WTC11 (cell line): ENCODE data around the gene AOC1. TPM values are rescaled to one million over a fixed set of nuclear protein-coding genes. Genes with fewer than 3 reads are reported as not detected.

ENCODE experiments used
- ATAC-seq: fragments of 200-7000 bp; cut with Tn5 transposase; 2 replicates; pipeline ENCODE4 v1.10.0; 2021; ENCODE audit warnings: mild to moderate bottlenecking, moderate library complexity
- CTCF ChIA-PET: fragments of 300-600 bp; sonication (Branson Sonifier 250); formaldehyde crosslinking; loops from one replicate; lab custom pipeline; 2021; ENCODE audit warnings: antibody characterized with exemption; lab: Charles Lee
- POLR2A ChIA-PET: fragments of 350-600 bp; sonication (Branson Sonifier 250); formaldehyde crosslinking; loops from one replicate; lab custom pipeline; 2021; ENCODE audit warnings: antibody characterized with exemption; lab: Charles Lee
- DNase-seq: peaks from one replicate; pipeline ENCODE4 v3.0.0; 2021; ENCODE audit warnings: low spot score
- H3K27ac Mint-ChIP-seq: 2 replicates; pipeline ENCODE4 v1.8.0; 2021; ENCODE audit warnings: mixed read lengths
- H3K27me3 Mint-ChIP-seq: 2 replicates; pipeline ENCODE4 v1.8.0; 2021; ENCODE audit warnings: low read depth, mild to moderate bottlenecking, moderate library complexity, mixed read lengths
- H3K36me3 Mint-ChIP-seq: 2 replicates; pipeline ENCODE4 v1.8.0; 2021; ENCODE audit warnings: mixed read lengths
- H3K4me1 Mint-ChIP-seq: 2 replicates; pipeline ENCODE4 v1.8.0; 2022; ENCODE audit warnings: mixed read lengths
- H3K4me3 Mint-ChIP-seq: 2 replicates; pipeline ENCODE4 v1.8.0; 2021; ENCODE audit warnings: mild to moderate bottlenecking, moderate library complexity, mixed read lengths
- H3K9me3 Mint-ChIP-seq: 2 replicates; pipeline ENCODE4 v1.8.0; 2021; ENCODE audit warnings: mixed read lengths
- ATF1 ChIP-seq: sonication (generic); formaldehyde crosslinking; IDR thresholded peaks from 2 replicates; pipeline ENCODE4 v1.8.1; 2023; ENCODE audit warnings: mild to moderate bottlenecking, moderate library complexity, missing genetic modification reagents
- CREB1 ChIP-seq: sonication (generic); formaldehyde crosslinking; IDR thresholded peaks from 2 replicates; pipeline ENCODE4 v1.8.0; 2023; ENCODE audit warnings: mild to moderate bottlenecking, missing genetic modification reagents
- ELF4 ChIP-seq: sonication (generic); formaldehyde crosslinking; IDR thresholded peaks from 2 replicates; pipeline ENCODE4 v1.8.1; 2022; ENCODE audit warnings: low read depth, mild to moderate bottlenecking, moderate library complexity, missing genetic modification reagents
- EMX1 ChIP-seq: fragments of 250-450 bp; sonication (Bioruptor Pico); IDR thresholded peaks from 2 replicates; pipeline ENCODE4 v1.8.0; 2021; ENCODE audit warnings: mild to moderate bottlenecking
- ETV6 ChIP-seq: sonication (generic); formaldehyde crosslinking; IDR thresholded peaks from 2 replicates; pipeline ENCODE4 v1.8.1; 2022; ENCODE audit warnings: mild to moderate bottlenecking, missing genetic modification reagents
- FOXJ3 ChIP-seq: sonication (generic); formaldehyde crosslinking; IDR thresholded peaks from 2 replicates; pipeline ENCODE4 v1.9.0; 2021; ENCODE audit warnings: missing genetic modification reagents, mild to moderate bottlenecking, borderline replicate concordance
- GABPB1 ChIP-seq: sonication (generic); formaldehyde crosslinking; IDR thresholded peaks from 2 replicates; pipeline ENCODE4 v1.8.1; 2023; ENCODE audit warnings: mild to moderate bottlenecking, missing genetic modification reagents
- HMGA2 ChIP-seq: fragments of 250-450 bp; sonication (Bioruptor Pico); IDR thresholded peaks from 2 replicates; pipeline ENCODE4 v1.4.0; 2021; ENCODE audit warnings: mild to moderate bottlenecking, moderate library complexity
- JUN ChIP-seq: sonication (generic); formaldehyde crosslinking; IDR thresholded peaks from 2 replicates; pipeline ENCODE4 v1.8.0; 2023; ENCODE audit warnings: mild to moderate bottlenecking, missing genetic modification reagents
- MXD4 ChIP-seq: fragments of 250-450 bp; sonication (Bioruptor Pico); IDR thresholded peaks from 2 replicates; pipeline ENCODE4 v1.8.0; 2021; ENCODE audit warnings: mild to moderate bottlenecking, moderate library complexity, borderline replicate concordance
- NR1H2 ChIP-seq: sonication (generic); formaldehyde crosslinking; IDR thresholded peaks from 2 replicates; pipeline ENCODE4 v1.9.0; 2021; ENCODE audit warnings: mild to moderate bottlenecking, moderate library complexity, missing genetic modification reagents
- NR3C1 ChIP-seq: sonication (generic); formaldehyde crosslinking; conservative IDR thresholded peaks from 2 replicates; pipeline ENCODE4 v1.8.1; 2023; ENCODE audit warnings: low read depth, mild to moderate bottlenecking, missing genetic modification reagents
- TEAD4 ChIP-seq: sonication (generic); formaldehyde crosslinking; IDR thresholded peaks from 2 replicates; pipeline ENCODE4 v1.8.0; 2022; ENCODE audit warnings: mild to moderate bottlenecking, missing genetic modification reagents
- ZNF317 ChIP-seq: sonication (generic); formaldehyde crosslinking; IDR thresholded peaks from 2 replicates; pipeline ENCODE4 v1.8.1; 2023; ENCODE audit warnings: low read depth, mild to moderate bottlenecking, moderate library complexity, missing genetic modification reagents, borderline replicate concordance
- ZNF416 ChIP-seq: fragments of 250-450 bp; sonication (Bioruptor Pico); IDR thresholded peaks from 2 replicates; pipeline ENCODE4 v1.9.0; 2021; ENCODE audit warnings: mild to moderate bottlenecking, inconsistent platforms
- total RNA-seq: library from RNA; stranded (reverse); gene quantifications from 3 replicates; pipeline ENCODE4 v1.2.3, GENCODE V29; 2021
- TF ChIP-seq, protein P1 (sequence below): sonication (generic); formaldehyde crosslinking; IDR thresholded peaks from 2 replicates; pipeline ENCODE4 v1.8.0; 2022; ENCODE audit warnings: missing genetic modification reagents
- TF ChIP-seq, protein P2 (sequence below): sonication (generic); formaldehyde crosslinking; IDR thresholded peaks from 2 replicates; pipeline ENCODE4 v1.8.1; 2022; ENCODE audit warnings: missing genetic modification reagents, borderline replicate concordance
- TF ChIP-seq, protein P3 (sequence below): fragments of 250-450 bp; sonication (Bioruptor Pico); conservative IDR thresholded peaks from 2 replicates; pipeline ENCODE4 v1.9.0; 2021; ENCODE audit warnings: mild to moderate bottlenecking
- TF ChIP-seq, protein P4 (sequence below): sonication (generic); formaldehyde crosslinking; IDR thresholded peaks from 2 replicates; pipeline ENCODE4 v1.8.1; 2023; ENCODE audit warnings: mild to moderate bottlenecking, missing genetic modification reagents, borderline replicate concordance
- TF ChIP-seq, protein P5 (sequence below): fragments of 250-450 bp; sonication (Bioruptor Pico); IDR thresholded peaks from 2 replicates; pipeline ENCODE4 v2.1.2; 2022; ENCODE audit warnings: mild to moderate bottlenecking, moderate library complexity
- TF ChIP-seq, protein P6 (sequence below): sonication (generic); formaldehyde crosslinking; IDR thresholded peaks from 2 replicates; pipeline ENCODE4 v1.8.0; 2022; ENCODE audit warnings: mild to moderate bottlenecking, missing genetic modification reagents
- TF ChIP-seq, protein P7 (sequence below): sonication (generic); formaldehyde crosslinking; IDR thresholded peaks from 2 replicates; pipeline ENCODE4 v1.8.0; 2022; ENCODE audit warnings: mild to moderate bottlenecking, missing genetic modification reagents

AOC1 gene
- total RNA-seq, 1 experiment from 2014 or later: 0.17 TPM

DNA sequence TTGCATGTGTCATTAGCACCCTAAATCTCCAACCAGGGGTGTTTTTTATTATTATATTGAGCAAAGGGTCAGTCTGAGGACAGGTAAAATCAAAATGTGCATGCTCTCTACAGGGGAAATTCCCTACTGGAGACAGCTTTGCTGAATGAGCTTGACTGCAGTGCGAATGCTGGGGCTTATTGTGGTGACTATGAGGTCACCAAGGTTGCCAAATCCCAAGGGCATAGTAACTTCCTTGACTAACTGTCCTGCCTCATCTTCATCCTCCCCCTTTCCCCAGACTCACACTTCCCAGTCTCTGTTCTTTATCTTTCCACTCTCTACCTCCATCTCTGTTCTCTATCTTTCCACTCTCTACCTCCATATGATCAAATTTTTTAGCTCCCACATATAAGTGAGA is 22.9 kb upstream of the AOC1 start:
- H3K27me3 Mint-ChIP-seq: peaks cover 4% of the 10 kb centered on the region; the same call in 1 of the 2 replicates
- ATAC-seq (no peak), DNase-seq (no peak)
- no peaks in the 10 kb centered on the region for H3K36me3 Mint-ChIP-seq
- no peak overlapping the region for H3K4me3 Mint-ChIP-seq
- no peaks in the 10 kb centered on the region for H3K4me1 Mint-ChIP-seq
- TF ChIP-seq HMGA2 (CRISPR knock-in tag): no peak
- no peak for TF ChIP-seq ZNF416 (CRISPR knock-in tag)
- TF ChIP-seq NR1H2 (CRISPR knock-in tag): no peak
- TF ChIP-seq, protein P1, sequence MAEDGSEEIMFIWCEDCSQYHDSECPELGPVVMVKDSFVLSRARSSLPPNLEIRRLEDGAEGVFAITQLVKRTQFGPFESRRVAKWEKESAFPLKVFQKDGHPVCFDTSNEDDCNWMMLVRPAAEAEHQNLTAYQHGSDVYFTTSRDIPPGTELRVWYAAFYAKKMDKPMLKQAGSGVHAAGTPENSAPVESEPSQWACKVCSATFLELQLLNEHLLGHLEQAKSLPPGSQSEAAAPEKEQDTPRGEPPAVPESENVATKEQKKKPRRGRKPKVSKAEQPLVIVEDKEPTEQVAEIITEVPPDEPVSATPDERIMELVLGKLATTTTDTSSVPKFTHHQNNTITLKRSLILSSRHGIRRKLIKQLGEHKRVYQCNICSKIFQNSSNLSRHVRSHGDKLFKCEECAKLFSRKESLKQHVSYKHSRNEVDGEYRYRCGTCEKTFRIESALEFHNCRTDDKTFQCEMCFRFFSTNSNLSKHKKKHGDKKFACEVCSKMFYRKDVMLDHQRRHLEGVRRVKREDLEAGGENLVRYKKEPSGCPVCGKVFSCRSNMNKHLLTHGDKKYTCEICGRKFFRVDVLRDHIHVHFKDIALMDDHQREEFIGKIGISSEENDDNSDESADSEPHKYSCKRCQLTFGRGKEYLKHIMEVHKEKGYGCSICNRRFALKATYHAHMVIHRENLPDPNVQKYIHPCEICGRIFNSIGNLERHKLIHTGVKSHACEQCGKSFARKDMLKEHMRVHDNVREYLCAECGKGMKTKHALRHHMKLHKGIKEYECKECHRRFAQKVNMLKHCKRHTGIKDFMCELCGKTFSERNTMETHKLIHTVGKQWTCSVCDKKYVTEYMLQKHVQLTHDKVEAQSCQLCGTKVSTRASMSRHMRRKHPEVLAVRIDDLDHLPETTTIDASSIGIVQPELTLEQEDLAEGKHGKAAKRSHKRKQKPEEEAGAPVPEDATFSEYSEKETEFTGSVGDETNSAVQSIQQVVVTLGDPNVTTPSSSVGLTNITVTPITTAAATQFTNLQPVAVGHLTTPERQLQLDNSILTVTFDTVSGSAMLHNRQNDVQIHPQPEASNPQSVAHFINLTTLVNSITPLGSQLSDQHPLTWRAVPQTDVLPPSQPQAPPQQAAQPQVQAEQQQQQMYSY (CRISPR knock-in tag): no peak
- TF ChIP-seq, protein P2, sequence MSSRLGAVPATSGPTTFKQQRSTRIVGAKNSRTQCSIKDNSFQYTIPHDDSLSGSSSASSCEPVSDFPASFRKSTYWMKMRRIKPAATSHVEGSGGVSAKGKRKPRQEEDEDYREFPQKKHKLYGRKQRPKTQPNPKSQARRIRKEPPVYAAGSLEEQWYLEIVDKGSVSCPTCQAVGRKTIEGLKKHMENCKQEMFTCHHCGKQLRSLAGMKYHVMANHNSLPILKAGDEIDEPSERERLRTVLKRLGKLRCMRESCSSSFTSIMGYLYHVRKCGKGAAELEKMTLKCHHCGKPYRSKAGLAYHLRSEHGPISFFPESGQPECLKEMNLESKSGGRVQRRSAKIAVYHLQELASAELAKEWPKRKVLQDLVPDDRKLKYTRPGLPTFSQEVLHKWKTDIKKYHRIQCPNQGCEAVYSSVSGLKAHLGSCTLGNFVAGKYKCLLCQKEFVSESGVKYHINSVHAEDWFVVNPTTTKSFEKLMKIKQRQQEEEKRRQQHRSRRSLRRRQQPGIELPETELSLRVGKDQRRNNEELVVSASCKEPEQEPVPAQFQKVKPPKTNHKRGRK (CRISPR knock-in tag): no peak
- no peak for TF ChIP-seq ETV6 (CRISPR knock-in tag)
- TF ChIP-seq, protein P3, sequence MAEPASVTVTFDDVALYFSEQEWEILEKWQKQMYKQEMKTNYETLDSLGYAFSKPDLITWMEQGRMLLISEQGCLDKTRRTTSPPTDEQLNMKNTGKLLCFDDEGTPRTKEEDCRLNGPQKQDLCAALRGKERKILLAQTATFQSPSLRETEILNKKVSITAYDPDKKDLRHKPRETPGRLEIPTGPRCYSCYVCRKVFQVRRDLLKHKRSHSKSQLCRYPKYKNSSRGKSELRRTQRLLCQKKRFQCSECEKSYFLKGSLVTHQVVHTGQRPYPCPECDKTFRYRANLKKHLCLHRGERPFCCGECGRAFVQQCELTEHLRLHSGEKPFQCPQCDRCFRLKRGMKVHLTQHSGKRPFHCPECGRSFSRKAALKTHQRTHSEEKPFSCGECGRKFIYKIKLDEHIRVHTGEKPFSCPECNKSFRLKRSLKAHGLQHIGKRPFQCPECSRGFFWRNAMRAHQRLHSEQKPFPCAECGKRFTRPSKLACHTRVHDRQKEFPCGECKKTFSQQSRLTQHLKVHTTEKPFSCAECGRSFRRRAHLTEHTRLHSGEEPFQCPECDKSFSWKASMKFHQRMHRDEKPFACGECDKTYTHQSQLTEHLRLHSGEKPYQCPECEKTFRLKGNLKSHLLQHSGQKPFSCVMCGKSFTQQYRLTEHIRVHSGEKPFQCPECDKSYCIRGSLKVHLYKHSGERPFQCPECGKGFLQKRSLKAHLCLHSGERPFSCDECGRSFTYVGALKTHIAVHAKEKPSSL: no peak
- TF ChIP-seq ATF1 (CRISPR knock-in tag): no peak
- TF ChIP-seq, protein P4, sequence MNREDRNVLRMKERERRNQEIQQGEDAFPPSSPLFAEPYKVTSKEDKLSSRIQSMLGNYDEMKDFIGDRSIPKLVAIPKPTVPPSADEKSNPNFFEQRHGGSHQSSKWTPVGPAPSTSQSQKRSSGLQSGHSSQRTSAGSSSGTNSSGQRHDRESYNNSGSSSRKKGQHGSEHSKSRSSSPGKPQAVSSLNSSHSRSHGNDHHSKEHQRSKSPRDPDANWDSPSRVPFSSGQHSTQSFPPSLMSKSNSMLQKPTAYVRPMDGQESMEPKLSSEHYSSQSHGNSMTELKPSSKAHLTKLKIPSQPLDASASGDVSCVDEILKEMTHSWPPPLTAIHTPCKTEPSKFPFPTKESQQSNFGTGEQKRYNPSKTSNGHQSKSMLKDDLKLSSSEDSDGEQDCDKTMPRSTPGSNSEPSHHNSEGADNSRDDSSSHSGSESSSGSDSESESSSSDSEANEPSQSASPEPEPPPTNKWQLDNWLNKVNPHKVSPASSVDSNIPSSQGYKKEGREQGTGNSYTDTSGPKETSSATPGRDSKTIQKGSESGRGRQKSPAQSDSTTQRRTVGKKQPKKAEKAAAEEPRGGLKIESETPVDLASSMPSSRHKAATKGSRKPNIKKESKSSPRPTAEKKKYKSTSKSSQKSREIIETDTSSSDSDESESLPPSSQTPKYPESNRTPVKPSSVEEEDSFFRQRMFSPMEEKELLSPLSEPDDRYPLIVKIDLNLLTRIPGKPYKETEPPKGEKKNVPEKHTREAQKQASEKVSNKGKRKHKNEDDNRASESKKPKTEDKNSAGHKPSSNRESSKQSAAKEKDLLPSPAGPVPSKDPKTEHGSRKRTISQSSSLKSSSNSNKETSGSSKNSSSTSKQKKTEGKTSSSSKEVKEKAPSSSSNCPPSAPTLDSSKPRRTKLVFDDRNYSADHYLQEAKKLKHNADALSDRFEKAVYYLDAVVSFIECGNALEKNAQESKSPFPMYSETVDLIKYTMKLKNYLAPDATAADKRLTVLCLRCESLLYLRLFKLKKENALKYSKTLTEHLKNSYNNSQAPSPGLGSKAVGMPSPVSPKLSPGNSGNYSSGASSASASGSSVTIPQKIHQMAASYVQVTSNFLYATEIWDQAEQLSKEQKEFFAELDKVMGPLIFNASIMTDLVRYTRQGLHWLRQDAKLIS (CRISPR knock-in tag): no peak
- TF ChIP-seq ZNF317 (CRISPR knock-in tag): no peak
- no peak for TF ChIP-seq FOXJ3 (CRISPR knock-in tag)
- no peak for TF ChIP-seq MXD4
- TF ChIP-seq EMX1: no peak
- no peak for TF ChIP-seq CREB1
- TF ChIP-seq JUN: no peak
- CTCF ChIA-PET: interaction anchor here (1.0 kb wide), 1 partner anchor 69 kb away, joined by 3 read pairs; no protein-coding TSS in a partner anchor
- H3K9me3 Mint-ChIP-seq: peaks cover 4% of the 10 kb centered on the region; the same call in 1 of the 2 replicates
- POLR2A ChIA-PET: no interaction called here
- H3K27ac Mint-ChIP-seq: no peak overlapping the region

DNA sequence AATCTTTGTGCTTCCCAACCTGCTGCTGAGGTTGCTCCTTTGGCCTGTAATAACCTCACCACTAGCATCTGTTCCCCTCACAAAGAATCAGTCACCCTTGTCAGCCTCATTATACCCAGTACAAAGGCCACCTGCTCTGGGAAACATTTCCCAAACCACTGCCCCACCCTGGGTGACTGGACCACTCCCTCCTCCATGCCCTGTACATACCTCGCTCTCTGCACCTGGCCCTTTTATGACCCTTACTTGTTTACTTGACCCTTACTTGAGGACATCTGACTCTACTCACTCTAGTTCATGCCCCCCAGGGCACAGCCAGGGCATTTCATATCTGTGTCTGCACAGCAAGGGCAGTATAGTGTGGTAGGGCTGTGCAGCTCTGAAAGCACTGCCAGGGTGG is 21.4 kb upstream of the AOC1 start:
- H3K27ac Mint-ChIP-seq: no peak overlapping the region
- H3K4me1 Mint-ChIP-seq: no peaks in the 10 kb centered on the region
- ATAC-seq (no peak), DNase-seq (no peak)
- H3K36me3 Mint-ChIP-seq: no peaks in the 10 kb centered on the region
- CTCF ChIA-PET: no interaction called here
- no peak overlapping the region for H3K4me3 Mint-ChIP-seq
- POLR2A ChIA-PET: no interaction called here
- H3K9me3 Mint-ChIP-seq: no peaks in the 10 kb centered on the region; the same call in 1 of the 2 replicates
- H3K27me3 Mint-ChIP-seq: 0 out of 2 replicates have a peak, but pooled peaks cover 3% of the 10 kb centered on the region
- TF ChIP-seq, protein P5, sequence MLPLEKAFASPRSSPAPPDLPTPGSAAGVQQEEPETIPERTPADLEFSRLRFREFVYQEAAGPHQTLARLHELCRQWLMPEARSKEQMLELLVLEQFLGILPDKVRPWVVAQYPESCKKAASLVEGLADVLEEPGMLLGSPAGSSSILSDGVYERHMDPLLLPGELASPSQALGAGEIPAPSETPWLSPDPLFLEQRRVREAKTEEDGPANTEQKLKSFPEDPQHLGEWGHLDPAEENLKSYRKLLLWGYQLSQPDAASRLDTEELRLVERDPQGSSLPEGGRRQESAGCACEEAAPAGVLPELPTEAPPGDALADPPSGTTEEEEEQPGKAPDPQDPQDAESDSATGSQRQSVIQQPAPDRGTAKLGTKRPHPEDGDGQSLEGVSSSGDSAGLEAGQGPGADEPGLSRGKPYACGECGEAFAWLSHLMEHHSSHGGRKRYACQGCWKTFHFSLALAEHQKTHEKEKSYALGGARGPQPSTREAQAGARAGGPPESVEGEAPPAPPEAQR: no peak
- no peak for TF ChIP-seq JUN
- no peak for TF ChIP-seq NR3C1 (CRISPR knock-in tag)
- no peak for TF ChIP-seq TEAD4
- TF ChIP-seq, protein P6, sequence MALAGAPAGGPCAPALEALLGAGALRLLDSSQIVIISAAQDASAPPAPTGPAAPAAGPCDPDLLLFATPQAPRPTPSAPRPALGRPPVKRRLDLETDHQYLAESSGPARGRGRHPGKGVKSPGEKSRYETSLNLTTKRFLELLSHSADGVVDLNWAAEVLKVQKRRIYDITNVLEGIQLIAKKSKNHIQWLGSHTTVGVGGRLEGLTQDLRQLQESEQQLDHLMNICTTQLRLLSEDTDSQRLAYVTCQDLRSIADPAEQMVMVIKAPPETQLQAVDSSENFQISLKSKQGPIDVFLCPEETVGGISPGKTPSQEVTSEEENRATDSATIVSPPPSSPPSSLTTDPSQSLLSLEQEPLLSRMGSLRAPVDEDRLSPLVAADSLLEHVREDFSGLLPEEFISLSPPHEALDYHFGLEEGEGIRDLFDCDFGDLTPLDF: no peak
- TF ChIP-seq EMX1: no peak
- no peak for TF ChIP-seq ZNF317 (CRISPR knock-in tag)
- no peak for TF ChIP-seq GABPB1 (CRISPR knock-in tag)
- no peak for TF ChIP-seq ELF4 (CRISPR knock-in tag)
- TF ChIP-seq, protein P7, sequence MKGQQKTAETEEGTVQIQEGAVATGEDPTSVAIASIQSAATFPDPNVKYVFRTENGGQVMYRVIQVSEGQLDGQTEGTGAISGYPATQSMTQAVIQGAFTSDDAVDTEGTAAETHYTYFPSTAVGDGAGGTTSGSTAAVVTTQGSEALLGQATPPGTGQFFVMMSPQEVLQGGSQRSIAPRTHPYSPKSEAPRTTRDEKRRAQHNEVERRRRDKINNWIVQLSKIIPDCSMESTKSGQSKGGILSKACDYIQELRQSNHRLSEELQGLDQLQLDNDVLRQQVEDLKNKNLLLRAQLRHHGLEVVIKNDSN (CRISPR knock-in tag): no peak
